Esophagus muscularis mucosa (tissue), 4 donors: ENCODE results near the gene VRK3. TPM values are rescaled to one million over a fixed set of nuclear protein-coding genes. Genes with fewer than 3 reads are reported as not detected.

Source experiments
- DNase-seq: peaks from one replicate; pipeline ENCODE4 v3.0.0-alpha.2; 2017; ENCODE audit errors: extremely low spot score
- H3K27ac ChIP-seq, 4 donors: fragments of 200-600 bp; sonication (generic); replicated peaks in 1 of 4; 1 replicate in 3 of 4; 2 replicates in 1 of 4; pipeline ENCODE4 v1.5.1; 2016 to 2019; ENCODE audit warnings: mild to moderate bottlenecking in 1 of 4
- H3K27me3 ChIP-seq, 4 donors: fragments of 200-600 bp; sonication (generic); one replicate each; pipeline versions ENCODE4 v1.5.1 to v1.6.0; 2016 to 2019
- H3K36me3 ChIP-seq, 4 donors: fragments of 200-600 bp; sonication (generic); one replicate each; pipeline ENCODE4 v1.5.1; 2016 to 2019
- H3K4me1 ChIP-seq, 4 donors: fragments of 200-600 bp; sonication (generic); one replicate each; pipeline ENCODE4 v1.5.1; 2016 to 2019
- H3K4me3 ChIP-seq, 4 donors: fragments of 200-600 bp; sonication (generic); 1 replicate in 2 of 4; 2 replicates in 2 of 4; pipeline ENCODE4 v1.5.1; 2016 to 2019; ENCODE audit warnings: mild to moderate bottlenecking in 4 of 4, moderate library complexity in 1 of 4
- H3K9me3 ChIP-seq, 4 donors: fragments of 200-600 bp; sonication (generic); 1 replicate in 3 of 4; 2 replicates in 1 of 4; pipeline ENCODE4 v1.5.1; 2016 to 2019
- EP300 ChIP-seq: sonication (generic); formaldehyde crosslinking; IDR thresholded peaks from one replicate; pipeline ENCODE4 v1.6.1; 2017; ENCODE audit warnings: antibody characterized with exemption
- POLR2A ChIP-seq: fragments of 450-650 bp; IDR thresholded peaks from one replicate; pipeline ENCODE4 v1.6.1; 2017; ENCODE audit warnings: antibody characterized with exemption, moderate library complexity, mild to moderate bottlenecking, low read depth
- POLR2AphosphoS5 ChIP-seq, 2 donors: sonication (generic); formaldehyde crosslinking; IDR thresholded peaks; one replicate each; pipeline ENCODE4 v1.6.1; 2017; ENCODE audit warnings: antibody characterized with exemption in 2 of 2
- WGBS: methylation state at CpG from one replicate; pipeline ENCODE4 v1.1.5; 2018; 5-methylcytosine and 5-hydroxymethylcytosine counted together
- intact Hi-C: fragments of 100-400 bp; cut with DNase I; formaldehyde crosslinking; loops from one replicate; pipeline ENCODE4 v1.15.1; 2023
- total RNA-seq, 4 donors: library from RNA; depleted of rRNA; stranded (reverse); fragments of >200 nt; gene quantifications; one replicate each; pipeline versions ENCODE4 v1.1.0 to v1.2.1, GENCODE V29; 2016
- TF ChIP-seq, protein P1 (sequence below), 3 experiments: fragments of 200-600 bp in 2 of 3; fragments of 450-650 bp in 1 of 3; sonication (generic) in 2 of 3; IDR thresholded peaks; one replicate each; pipeline ENCODE4 v1.5.1; 2017 to 2019; ENCODE audit warnings: antibody characterized with exemption in 3 of 3, mild to moderate bottlenecking in 2 of 3, moderate library complexity in 1 of 3

VRK3 gene
- total RNA-seq, 4 donors from 2014 or later: 20.8 to 27.5 (median 25.5) TPM

GRCh38 chr19:50007170-50007569 lies 18.0 kb downstream of the VRK3 start:
- Histone ChIP-seq H3K36me3 (peaks cover 27 to 86% (median 75%) of the 10 kb centered on the region in 4 donors), H3K4me3 (no peak overlapping the region), H3K9me3 (no peaks in the 10 kb centered on the region), H3K27me3 (no peaks in the 10 kb centered on the region), H3K27ac (no peak overlapping the region), H3K4me1 (peaks cover 15 to 32% (median 28%) of the 10 kb centered on the region in 4 donors)
- no peak for TF ChIP-seq POLR2AphosphoS5 (IDR thresholded peaks at IDR 0.05)
- TF ChIP-seq EP300: no peak
- TF ChIP-seq, protein P1, sequence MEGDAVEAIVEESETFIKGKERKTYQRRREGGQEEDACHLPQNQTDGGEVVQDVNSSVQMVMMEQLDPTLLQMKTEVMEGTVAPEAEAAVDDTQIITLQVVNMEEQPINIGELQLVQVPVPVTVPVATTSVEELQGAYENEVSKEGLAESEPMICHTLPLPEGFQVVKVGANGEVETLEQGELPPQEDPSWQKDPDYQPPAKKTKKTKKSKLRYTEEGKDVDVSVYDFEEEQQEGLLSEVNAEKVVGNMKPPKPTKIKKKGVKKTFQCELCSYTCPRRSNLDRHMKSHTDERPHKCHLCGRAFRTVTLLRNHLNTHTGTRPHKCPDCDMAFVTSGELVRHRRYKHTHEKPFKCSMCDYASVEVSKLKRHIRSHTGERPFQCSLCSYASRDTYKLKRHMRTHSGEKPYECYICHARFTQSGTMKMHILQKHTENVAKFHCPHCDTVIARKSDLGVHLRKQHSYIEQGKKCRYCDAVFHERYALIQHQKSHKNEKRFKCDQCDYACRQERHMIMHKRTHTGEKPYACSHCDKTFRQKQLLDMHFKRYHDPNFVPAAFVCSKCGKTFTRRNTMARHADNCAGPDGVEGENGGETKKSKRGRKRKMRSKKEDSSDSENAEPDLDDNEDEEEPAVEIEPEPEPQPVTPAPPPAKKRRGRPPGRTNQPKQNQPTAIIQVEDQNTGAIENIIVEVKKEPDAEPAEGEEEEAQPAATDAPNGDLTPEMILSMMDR (IDR thresholded peaks at IDR 0.05): no peak
- no peak for TF ChIP-seq POLR2A
- no peak for DNase-seq
- 84% methylated on average over 10 of the region's 10 CpGs for WGBS
- intact Hi-C loops: no loop called here

GRCh38 chr19:50005428-50005827 lies 19.7 kb downstream of the VRK3 start:
- TF ChIP-seq, protein P1 (IDR thresholded peaks at IDR 0.05): no peak
- TF ChIP-seq POLR2AphosphoS5 (IDR thresholded peaks at IDR 0.05) (no peak), EP300 (no peak), POLR2A (no peak)
- intact Hi-C loops: no loop called here
- Histone ChIP-seq H3K4me3 (no peak overlapping the region), H3K9me3 (no peaks in the 10 kb centered on the region), H3K36me3 (peaks cover 42 to 91% (median 82%) of the 10 kb centered on the region in 4 donors), H3K4me1 (peaks cover 15 to 35% (median 30%) of the 10 kb centered on the region in 4 donors), H3K27me3 (no peaks in the 10 kb centered on the region), H3K27ac (peak overlapping the region in 3 of 4 donors; percentile 75 to 83 (median 78))
- WGBS: 96% methylated on average over 12 of the region's 12 CpGs
- no peak for DNase-seq

- H3K27me3 ChIP-seq: no peaks in the 10 kb centered on the region
- no peak for DNase-seq
- peak overlapping the region; percentile 75 to 84 (median 80) for H3K27ac ChIP-seq
- peaks cover 47 to 100% (median 90%) of the 10 kb centered on the region in 4 donors for H3K36me3 ChIP-seq
- H3K4me1 ChIP-seq: peaks cover 15 to 48% (median 39%) of the 10 kb centered on the region in 4 donors
- H3K9me3 ChIP-seq: no peaks in the 10 kb centered on the region
- no peak for TF ChIP-seq POLR2A
- peak; percentile 47 to 54 for TF ChIP-seq POLR2AphosphoS5 (IDR thresholded peaks at IDR 0.05)
- TF ChIP-seq, protein P1 (IDR thresholded peaks at IDR 0.05): no peak
- no peak for TF ChIP-seq EP300
- peak overlapping the region in 1 of 4 donors; percentile 2 for H3K4me3 ChIP-seq
- 43% methylated on average over 8 of the region's 11 CpGs for WGBS
- intact Hi-C loops: no loop called here
Observed at GRCh38 chr19:50003810-50004419, 21.3 kb downstream of the VRK3 start.

GRCh38 chr19:50003254-50003788 lies 21.9 kb downstream of the VRK3 start:
- TF ChIP-seq POLR2AphosphoS5 (IDR thresholded peaks at IDR 0.05) (no peak), POLR2A (no peak), EP300 (no peak)
- TF ChIP-seq, protein P1 (IDR thresholded peaks at IDR 0.05): no peak
- Histone ChIP-seq H3K4me3 (no peak overlapping the region), H3K9me3 (no peaks in the 10 kb centered on the region), H3K27me3 (no peaks in the 10 kb centered on the region), H3K36me3 (peaks cover 42 to 100% (median 89%) of the 10 kb centered on the region in 4 donors), H3K27ac (peak overlapping the region; percentile 65 to 83 (median 76)), H3K4me1 (peaks cover 15 to 48% (median 39%) of the 10 kb centered on the region in 4 donors)
- WGBS: 88% methylated on average over 10 of the region's 17 CpGs
- no peak for DNase-seq
- intact Hi-C loops: no loop called here
